ENCODE measurements around the gene BUB1.

DNA sequence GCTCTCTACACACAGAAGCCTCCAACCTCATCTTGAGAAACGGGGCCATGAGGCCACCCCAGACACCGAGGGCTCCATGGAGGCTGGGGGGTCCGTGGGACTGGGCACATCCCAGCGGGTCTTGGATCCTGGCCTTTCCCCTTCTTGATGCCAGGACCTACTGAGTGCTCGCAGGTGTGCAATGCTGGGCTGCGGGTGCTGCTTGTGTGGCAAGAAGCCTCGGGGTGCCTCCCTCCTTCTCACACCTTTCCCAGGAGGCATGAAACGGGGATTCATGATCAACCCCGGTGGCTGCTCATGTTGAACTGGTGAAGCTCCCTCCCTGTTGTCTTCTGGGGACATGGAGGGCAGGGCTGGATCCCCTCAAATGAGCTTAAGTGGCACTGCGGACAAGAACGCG, 2.0 kb upstream of the BUB1 start:
- TF ChIP-seq, protein P1, sequence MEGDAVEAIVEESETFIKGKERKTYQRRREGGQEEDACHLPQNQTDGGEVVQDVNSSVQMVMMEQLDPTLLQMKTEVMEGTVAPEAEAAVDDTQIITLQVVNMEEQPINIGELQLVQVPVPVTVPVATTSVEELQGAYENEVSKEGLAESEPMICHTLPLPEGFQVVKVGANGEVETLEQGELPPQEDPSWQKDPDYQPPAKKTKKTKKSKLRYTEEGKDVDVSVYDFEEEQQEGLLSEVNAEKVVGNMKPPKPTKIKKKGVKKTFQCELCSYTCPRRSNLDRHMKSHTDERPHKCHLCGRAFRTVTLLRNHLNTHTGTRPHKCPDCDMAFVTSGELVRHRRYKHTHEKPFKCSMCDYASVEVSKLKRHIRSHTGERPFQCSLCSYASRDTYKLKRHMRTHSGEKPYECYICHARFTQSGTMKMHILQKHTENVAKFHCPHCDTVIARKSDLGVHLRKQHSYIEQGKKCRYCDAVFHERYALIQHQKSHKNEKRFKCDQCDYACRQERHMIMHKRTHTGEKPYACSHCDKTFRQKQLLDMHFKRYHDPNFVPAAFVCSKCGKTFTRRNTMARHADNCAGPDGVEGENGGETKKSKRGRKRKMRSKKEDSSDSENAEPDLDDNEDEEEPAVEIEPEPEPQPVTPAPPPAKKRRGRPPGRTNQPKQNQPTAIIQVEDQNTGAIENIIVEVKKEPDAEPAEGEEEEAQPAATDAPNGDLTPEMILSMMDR (IDR thresholded peaks at IDR 0.05), result no peak
- TF ChIP-seq POLR2AphosphoS5 (IDR thresholded peaks at IDR 0.05) (no peak), POLR2A (IDR thresholded peaks at IDR 0.05) (no peak), EP300 (IDR thresholded peaks at IDR 0.05) (no peak)
